Head of caudate nucleus (tissue), 42 donors: Measurements from ENCODE around the gene CCT3.

Source experiments
- DNase-seq, 42 donors: peaks; one replicate each; pipeline versions ENCODE4 v3.0.0 to v3.0.0-alpha.2; 2020 to 2021; ENCODE audit warnings: mixed read lengths in 7 of 42
- intact Hi-C: fragments of 100-400 bp; cut with DNase I; formaldehyde crosslinking; loops from one replicate; pipeline ENCODE4 v1.15.0; 2022

CCT3 gene

DNA sequence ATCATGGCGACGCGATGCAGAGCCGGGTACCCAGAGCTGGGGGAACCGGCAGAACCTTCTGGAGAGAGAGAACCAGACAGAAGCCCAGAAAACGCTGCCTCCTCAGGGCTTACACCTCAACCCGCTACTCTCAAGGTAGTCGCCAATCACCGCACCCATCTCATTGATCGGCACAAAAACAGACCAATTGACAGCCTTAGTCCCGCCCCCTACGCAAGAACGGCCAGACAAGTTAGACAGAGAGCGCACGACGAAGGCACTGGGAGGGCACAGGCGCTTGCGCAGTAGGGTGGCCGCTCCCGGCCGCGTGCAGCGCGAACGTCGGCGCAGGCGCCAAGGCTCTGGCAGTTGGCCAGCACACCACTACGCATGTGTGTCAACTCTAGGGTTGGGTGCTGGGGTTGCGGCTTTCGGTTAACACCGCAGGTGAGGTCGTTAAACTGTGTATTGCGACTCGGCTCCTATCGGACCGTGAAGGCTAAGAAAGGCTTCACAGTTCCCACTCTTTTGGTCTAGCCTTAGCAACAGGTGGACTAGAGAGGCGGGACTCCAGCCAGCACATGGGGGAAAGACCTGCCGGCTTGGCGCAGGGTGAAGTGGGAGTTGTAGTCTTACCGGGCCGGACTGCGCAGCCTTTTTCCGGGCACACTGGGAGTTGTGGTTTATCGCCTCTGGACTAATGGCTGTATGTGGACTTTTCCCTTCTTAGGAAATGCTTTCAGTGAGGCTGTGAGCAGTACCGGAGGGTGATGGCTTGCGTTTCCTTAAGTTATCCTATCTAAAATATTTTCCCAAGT lies at the start of gene CCT3, which contains the start of gene TSACC:
CCT3 (minus strand) TSS at position 113 of the 797 bp plus-strand sequence; CDS start at position 5, 108 bp downstream.
TSACC (plus strand) TSS at position 347 of the 797 bp plus-strand sequence. CDS start 1,232 bp downstream, outside the sequence.
- intact Hi-C loops = loop anchor here (2.0 kb wide), 1 partner anchor 56 kb away; the partner anchor contains the start of gene SMG5
- DNase-seq = peak; percentile 91 to 100 (median 98)

DNA sequence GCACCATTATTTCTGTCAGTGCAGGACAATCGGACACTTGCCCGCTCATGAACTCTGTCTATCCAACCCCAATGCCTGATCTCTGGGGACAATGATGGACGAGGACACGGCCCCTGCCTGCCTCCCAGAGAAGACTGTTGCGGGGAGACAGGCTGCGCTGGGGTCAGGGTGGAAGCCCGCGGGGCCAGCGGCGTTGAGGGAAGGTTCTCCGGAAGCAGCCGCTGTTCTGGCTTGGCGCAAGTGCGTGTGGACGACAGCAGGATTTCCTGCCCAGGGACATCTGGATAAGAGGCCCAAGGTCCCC lies 49.7 kb upstream of the CCT3 start:
- intact Hi-C loops = loop anchor here (1.0 to 10.0 kb wide), 2 partner anchors 24 to 217 kb away; partner anchors contain the start of gene GPATCH4
- peak in 2 of 42 donors; percentile 31 to 53 for DNase-seq

GRCh38 chr1:156386949-156387869 lies 49.1 kb upstream of the CCT3 start:
- intact Hi-C loops = loop anchor here (10.0 kb wide), 1 partner anchor 218 kb away; the partner anchor contains the start of gene GPATCH4
- DNase-seq = no peak

DNA sequence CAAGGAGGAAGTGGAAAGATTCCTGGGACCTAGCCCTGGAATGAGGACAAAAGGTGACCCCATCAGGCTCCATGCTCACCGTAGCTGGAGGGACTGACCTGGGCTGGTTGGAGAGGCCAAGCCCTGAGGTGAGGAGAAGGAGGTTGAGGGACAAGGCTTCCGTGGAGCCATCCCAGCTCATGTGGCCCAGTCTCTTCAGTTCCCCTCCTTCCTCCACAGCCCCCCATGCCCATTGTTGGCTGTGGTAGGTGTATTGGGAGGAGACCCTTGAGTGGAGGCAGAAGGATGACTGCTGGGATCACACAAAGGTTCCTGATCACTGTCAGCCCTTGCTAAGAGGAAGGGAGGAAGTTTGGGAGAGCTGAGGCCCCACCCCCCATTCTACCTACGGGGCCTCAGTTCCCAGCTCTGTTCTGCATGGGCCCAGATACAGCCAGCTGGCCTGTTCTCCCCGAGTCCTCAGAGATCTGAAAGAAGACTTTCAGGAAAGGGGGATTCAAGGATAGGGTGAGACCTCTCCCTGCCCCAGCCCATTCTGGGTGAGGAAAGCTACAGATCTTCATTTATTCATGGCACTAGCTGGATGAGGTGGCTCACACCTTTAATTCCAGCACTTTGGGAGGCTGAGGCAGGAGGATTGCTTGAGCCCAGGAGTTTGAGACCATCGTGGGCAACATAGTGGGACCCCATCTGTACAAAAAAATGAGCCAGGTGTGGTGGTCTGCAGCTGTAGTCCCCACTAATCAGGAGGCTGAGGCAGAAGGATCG lies 48.2 kb upstream of the CCT3 start:
- intact Hi-C loops = loop anchor here (10.0 kb wide), 1 partner anchor 218 kb away; the partner anchor contains the start of gene GPATCH4

DNA sequence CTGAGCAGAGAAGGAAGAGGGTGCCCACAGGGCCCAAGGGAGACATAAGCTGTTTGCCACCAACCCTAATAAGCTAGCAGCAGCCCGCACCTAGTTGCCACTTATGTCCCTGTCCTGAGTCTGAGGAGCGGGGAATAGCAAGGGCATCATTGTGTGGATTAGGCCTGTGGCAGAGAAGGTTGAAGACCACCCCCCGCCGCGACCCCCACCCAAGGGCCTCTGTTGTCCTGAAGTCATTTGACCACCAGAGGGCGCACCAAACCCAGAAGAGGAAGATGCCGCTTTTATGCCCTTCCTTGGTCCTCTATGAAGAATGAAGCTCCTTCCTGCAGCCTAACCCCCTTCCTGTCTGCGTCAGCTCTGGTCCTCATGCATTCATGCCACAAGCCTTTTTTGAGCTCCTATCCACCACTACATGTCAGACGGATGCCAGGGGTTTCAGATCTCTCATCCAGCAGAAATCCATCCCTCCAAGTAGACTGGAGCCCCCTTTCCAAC lies 47.5 kb upstream of the CCT3 start:
- DNase-seq = peak in 41 of 42 donors; percentile 73 to 96 (median 84)
- intact Hi-C loops = loop anchor here (2.0 to 10.0 kb wide), 2 partner anchors 59 to 219 kb away; partner anchors contain the start of gene GPATCH4

More for the DNA sequence above, 48.2 kb upstream of the CCT3 start:
- DNase-seq = no peak

DNA sequence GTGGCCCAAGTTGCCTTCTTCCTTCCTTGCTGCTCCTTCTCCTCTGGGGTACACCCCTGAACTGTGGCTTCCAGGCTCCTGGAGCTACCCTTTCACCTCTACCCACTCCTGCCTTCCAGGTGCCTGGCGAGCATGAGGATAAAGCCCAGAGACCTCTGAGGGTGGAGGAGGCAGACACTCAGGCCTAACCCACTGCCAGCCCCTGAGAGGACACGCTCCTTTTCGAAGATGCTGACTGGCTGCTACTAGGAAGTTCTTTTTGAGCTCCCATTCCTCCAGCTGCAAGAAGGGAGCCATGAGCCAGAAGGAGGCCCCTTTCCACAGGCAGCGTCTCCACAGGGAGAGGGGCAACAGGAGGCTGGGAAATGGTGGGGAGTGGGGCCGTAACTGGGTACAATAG lies 46.6 kb upstream of the CCT3 start:
- intact Hi-C loops = loop anchor here (2.0 to 10.0 kb wide), 2 partner anchors 60 to 220 kb away; partner anchors contain the start of gene GPATCH4
- no peak for DNase-seq

- DNase-seq = no peak
- intact Hi-C loops = loop anchor here (2.0 to 10.0 kb wide), 2 partner anchors 61 to 221 kb away; partner anchors contain the start of gene GPATCH4
These were observed 45.9 kb upstream of the CCT3 start for GRCh38 chr1:156384007-156384406.

DNA sequence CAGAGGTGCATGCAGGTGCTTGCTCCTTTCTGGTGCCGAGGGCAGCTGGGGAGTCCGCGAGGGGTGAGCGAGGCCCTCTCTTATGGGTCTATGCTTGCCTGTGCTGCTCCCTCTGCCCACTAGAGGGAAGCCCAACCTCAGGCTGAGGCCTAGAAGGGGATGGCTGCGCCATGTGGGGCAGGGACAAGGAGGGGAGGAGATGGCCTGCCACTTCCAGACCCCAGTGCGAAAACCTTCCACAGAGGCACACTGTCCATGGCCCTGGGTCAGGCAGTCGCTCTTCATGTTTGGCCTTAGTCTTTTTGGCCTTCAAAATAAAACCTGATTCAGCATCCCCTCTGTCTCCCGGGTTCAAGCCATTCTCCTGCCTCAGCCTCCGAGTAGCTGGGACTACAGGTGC lies 44.9 kb upstream of the CCT3 start:
- intact Hi-C loops = loop anchor here (10.0 kb wide), 1 partner anchor 222 kb away; the partner anchor contains the start of gene GPATCH4
- peak; percentile 70 to 94 (median 85) for DNase-seq

DNA sequence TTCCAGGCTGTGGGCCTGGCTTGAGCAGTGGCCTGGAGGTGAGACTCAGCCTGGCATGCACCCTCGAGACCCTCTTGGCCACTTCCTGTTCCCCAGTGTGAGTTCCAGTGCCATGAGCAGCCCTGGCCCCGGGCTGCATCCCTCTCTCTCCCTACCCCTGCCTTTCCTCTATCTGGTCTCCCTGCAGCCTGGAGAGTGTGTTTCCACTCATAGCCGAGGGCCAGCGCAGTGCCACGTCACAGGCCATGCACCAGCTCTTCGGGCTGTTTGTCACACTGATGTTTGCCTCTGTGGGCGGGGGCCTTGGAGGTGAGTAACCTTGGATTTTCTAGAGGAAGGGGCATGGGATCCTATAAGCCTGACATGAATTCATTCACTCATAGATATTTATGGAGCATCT lies 44.5 kb upstream of the CCT3 start:
- intact Hi-C loops = loop anchor here (10.0 kb wide), 1 partner anchor 222 kb away; the partner anchor contains the start of gene GPATCH4
- no peak for DNase-seq

DNA sequence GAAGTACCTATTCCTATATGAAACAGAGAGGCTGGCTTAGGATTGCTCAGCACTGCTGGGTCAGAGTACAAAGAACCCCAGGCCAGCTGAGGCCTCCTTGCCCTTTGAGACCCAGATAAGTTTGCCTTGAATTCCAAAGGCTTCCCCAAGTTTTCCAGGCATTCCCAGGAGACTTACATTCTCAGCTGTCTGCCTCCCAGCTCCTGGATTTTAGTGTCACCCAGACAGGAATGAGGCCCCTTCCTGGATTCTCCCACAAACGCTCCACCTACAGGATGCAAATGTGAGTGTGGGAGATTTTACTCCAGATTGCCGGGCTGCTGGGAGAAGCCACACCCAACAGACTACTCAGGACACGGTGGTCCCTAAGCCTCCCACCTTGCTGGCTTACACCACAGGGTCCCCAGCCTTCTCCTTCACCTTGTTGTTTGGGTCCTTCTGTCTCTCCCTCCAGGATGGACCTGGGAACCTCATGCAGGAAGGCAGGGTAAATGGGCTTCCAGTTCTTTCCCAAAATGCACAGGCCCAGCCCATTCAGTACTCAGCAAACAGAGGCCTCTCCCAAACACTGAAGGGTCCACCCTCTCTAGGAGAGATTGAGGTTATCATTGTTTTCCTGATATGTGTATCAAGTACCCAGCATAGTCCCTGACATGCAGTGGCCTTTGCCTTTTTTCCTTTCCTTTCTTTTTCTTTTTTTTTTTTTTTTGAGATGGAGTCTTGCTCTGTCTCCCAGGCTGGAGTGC lies 41.5 kb upstream of the CCT3 start:
- intact Hi-C loops = loop anchor here (10.0 kb wide), 1 partner anchor 225 kb away; the partner anchor contains the start of gene GPATCH4
- DNase-seq = peak in 7 of 42 donors; percentile 10 to 70 (median 46)

- DNase-seq = no peak
- intact Hi-C loops = no loop called here
These were observed 40.5 kb upstream of the CCT3 start for GRCh38 chr1:156378557-156378956.

- intact Hi-C loops = no loop called here
- DNase-seq = no peak
These were observed 39.1 kb upstream of the CCT3 start for GRCh38 chr1:156376958-156377919.

GRCh38 chr1:156376146-156376545 lies 38.1 kb upstream of the CCT3 start:
- intact Hi-C loops = no loop called here
- no peak for DNase-seq

DNA sequence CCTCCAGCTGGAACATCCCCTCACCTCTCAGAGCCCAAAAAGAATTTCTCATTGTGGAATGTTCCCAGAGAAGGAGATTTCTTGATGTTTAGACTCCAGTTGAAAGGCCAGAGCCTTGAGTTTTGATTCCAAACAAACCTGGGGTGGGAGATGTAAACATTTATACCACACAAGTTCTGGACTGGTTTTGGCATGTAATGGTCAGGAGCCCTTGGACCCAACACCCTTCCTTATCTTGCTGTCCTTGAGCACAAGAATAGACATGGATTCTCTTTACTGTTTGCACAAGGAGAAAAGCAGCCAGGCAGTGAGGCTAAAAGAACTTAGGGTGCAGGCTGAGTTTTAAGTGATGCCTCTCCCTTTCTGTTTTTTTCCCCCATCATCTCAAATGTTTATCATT lies 35.5 kb upstream of the CCT3 start:
- intact Hi-C loops = no loop called here
- DNase-seq = no peak

DNA sequence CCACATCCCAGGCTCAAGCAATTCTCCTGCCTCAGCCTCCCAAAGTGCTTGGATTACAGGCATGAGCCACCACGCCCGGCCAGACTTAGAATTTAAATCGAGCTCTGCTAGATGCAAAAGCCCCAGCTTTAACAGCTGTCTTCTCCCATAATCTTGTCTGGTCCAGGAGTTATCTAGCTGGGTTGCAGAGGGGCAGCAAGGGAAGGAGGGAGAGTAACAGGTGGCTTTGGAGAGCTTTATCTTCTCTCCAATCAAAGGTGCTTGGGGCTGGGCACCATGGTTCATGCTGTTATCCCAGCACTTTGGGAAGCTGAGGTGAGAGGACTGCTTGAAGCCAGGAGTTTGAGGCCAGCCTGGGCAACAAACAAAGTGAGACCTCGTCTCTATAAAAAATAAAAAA lies 34.8 kb upstream of the CCT3 start:
- intact Hi-C loops = no loop called here
- DNase-seq = peak in 1 of 42 donors; percentile 2

DNA sequence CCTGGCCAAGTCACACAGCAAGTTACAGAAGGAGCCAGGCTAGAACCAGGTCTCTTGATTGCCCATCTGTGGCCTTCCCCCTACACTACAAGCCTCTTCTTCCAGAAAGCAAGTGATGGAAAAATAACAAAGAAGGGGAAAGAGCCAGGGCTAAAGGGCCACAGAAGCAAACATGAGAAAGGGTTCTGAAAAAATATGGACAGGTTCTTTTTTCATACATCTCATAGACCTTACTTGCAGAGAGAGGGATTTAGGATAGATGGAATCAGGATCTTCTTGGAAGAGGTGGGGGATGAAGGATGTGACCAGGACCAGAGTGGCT lies 34.1 kb upstream of the CCT3 start:
- DNase-seq = no peak
- intact Hi-C loops = no loop called here
